Tongue (tissue), 2 donors: Measurements from ENCODE around the gene ERCC1. TPM values are rescaled to one million over a fixed set of nuclear protein-coding genes. Genes with fewer than 3 reads are reported as not detected.
"Not testable (repeated sequence)": the region's sequence is repeated elsewhere in the genome, so short reads cannot be mapped to it uniquely, and the experiment has no call there.

Experiments used
- DNase-seq: peaks from one replicate; pipeline ENCODE4 v3.0.0-alpha.2; 2015
- total RNA-seq: library from RNA; depleted of rRNA; stranded (reverse); fragments of >200 nt; gene quantifications from one replicate; pipeline ENCODE4 v1.2.3, GENCODE V29; 2014

ERCC1 gene
- total RNA-seq, 1 donor from 2014 or later = 89.4 TPM

GRCh38 chr19:45429896-45430295 lies 6.2 kb upstream of the ERCC1 start:
- DNase-seq = not testable (repeated sequence)

GRCh38 chr19:45428384-45429231 lies 4.9 kb upstream of the ERCC1 start:
- DNase-seq = peak; percentile 78

DNA sequence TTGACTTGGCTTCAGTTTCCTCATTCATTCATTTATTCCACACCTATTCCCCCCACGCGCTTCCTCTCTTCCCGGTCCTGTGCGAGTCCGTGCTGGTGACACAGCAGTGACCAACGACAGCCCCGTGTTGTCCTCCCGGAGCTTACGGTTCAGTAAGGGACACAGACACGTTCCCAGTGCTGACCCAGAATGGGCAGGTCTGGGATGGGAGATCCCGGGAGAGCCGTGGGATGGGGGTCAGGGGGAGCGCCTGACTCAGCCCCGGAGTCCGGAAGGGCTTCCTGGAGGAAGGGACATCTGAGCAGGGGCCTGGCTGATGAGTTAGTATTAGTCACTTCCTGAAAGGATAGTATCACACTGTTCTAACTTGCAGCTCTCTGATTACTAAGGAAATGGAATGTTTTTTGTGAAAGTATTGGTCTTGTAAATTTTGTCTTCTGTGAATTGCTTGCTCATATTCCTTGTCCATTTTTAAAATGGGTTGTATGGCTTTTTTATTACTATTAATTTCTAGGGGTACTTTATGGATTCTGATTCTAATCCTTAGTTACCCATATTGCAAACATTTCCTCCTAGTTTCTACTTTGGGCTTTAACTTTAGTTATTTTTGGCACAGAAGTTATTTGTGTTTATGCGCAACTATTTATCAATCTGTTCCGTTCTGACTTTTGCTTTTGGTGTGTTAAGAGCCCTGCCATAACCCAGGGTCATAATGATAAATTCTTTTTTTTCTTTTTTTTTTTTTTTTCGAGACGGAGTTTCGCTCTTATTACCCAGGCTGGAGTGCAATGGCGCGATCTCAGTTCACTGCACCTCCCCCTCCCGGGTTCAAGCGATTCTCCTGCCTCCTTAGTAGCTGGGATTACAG lies 708 bp upstream of the ERCC1 start:
- DNase-seq = no peak

- no peak for DNase-seq
Measured at GRCh38 chr19:45423033-45423588, 606 bp downstream of the ERCC1 start.

- DNase-seq = no peak
Measured at GRCh38 chr19:45421947-45422498, 1.7 kb downstream of the ERCC1 start.

GRCh38 chr19:45420871-45421270 lies 2.8 kb downstream of the ERCC1 start:
- no peak for DNase-seq

DNA sequence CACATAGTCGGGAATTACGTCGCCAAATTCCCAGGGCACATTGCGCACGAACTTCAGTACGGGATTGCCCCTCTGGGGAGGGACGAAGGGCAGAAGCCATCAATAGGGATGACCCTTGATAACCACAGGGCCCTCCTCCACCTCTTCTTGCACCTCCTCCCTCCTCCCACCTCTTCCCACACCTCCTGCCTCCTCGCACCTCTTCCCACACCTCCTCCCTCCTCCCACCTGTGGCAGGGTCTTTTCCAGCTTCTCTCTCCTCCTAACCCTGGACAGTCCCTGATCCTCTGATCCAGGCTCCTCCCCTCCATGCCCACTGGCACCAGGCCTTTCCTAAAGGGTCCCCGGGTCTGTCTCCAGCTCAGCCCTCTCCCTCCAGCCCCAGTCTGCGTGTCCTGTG lies 3.4 kb downstream of the ERCC1 start:
- DNase-seq = no peak

DNA sequence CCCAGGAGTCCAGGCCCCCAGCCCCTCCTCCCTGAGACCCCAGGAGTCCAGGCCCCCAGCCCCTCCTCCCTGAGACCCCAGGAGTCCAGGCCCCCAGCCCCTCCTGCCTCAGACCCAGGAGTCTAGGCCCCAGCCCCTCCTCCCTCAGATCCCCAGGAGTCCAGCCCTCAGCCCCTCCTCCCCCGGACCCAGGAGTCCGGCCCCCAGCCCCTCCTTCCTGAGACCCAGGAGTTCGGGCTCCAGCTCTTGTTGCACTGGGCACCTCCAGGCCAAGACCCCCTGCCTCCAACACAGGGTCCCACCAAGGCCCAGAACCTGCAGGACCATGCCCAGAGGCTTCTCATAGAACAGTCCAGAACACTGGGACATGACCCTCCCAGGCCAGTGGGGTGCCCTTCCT lies 3.8 kb downstream of the ERCC1 start:
- DNase-seq = no peak

DNA sequence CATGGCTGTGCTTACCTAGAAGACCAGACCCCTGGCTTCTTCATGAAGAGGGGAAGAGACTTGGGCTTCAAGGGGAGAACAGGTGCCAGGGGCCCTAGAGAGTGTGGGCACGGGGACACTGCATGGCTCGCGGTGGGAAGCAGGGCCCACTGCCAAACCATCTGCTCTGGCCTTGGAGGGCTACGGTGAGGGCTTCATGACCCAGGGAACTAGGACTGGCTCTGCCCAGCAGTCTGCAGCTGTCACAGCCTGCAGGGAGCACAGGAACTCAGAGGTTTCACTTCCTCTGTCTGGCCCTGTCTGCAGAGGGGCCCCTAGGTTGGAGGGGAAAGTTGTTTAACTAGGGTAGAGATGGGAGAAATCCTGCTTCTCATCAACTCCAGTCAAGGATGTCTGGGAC lies 4.3 kb downstream of the ERCC1 start:
- DNase-seq = peak; percentile 70

DNA sequence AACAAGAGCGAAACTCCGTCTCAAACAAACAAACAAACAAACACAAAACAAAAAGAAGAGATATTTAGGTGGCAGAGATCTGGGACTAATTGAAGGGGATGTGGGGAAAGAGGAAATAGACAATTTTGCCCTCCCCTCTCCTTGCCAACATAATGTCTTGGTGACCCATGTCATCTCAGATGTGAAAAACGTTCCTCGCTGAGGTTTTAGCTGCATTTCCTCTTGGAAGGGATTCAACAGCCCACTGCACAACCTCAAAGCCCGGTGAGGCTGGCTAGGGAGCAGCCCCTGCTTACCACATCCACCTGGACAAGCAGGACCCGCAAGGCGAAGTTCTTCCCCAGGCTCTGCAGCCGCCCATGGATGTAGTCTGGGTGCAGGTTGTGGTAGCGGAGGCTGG lies 4.9 kb downstream of the ERCC1 start:
- no peak for DNase-seq

DNA sequence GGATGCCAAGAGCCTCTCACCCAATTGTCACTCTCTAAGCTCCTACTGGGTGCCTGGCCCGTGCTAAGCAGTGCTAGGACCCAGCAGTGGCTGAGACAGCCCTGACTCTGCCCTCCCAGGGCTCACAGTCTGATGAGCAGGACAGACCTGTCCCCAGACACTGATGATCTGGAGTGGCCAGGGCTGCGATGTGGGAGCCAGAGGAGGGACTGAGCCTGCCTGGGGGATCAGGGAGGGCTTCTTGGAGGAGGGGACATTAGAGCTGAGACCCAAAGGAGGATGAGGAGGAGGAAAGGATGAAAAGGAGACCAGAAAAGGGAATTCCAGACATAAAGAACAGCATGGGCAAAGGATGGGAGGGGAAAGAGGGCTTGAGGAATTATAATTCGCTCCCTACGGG lies 6.6 kb downstream of the ERCC1 start:
- DNase-seq = no peak

GRCh38 chr19:45414468-45414867 lies 9.2 kb downstream of the ERCC1 start:
- DNase-seq = no peak

DNA sequence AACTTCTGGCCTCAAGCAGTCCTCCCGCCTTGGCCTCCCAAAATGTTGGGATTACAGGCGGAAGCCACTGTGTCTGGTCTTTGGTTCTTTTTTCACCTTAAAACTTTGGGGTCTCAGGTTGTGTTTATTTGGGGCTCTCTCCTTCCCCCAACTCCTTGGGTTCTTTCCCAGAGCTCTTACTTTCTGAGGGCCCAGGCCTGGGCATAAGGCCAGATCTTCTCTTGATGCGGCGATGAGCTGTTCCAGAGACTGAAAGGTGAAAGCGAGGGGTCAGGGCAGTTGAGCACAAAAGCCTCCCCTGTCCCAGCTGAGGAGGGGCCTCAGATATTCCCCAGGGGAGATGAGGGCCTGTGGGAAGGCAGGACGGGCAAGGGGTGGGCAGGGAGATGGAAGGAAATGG lies 10.2 kb downstream of the ERCC1 start:
- no peak for DNase-seq

GRCh38 chr19:45410330-45410729 lies 13.4 kb downstream of the ERCC1 start:
- DNase-seq = not testable (repeated sequence)

GRCh38 chr19:45409557-45409920 lies 14.2 kb downstream of the ERCC1 start:
- no peak for DNase-seq

- DNase-seq = no peak
Measured at GRCh38 chr19:45408830-45409556, 14.7 kb downstream of the ERCC1 start.

DNA sequence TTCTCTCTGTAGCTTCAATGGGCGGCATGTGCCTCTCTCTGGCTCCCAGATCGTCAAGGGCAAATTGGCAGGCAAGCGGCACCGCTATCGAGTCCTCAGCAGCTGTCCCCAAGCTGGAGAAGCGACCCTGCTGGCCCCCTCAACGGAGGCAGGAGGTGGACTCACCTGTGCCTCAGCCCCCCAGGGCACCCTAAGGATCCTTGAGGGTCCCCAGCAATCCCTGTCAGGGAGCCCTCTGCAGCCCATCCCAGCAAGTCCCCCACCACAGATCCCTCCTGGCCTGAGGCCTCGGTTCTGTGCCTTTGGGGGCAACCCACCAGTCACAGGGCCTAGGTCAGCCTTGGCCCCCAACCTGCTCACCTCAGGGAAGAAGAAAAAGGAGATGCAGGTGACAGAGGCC lies 15.6 kb downstream of the ERCC1 start:
- DNase-seq = no peak

GRCh38 chr19:45407585-45407984 lies 16.1 kb downstream of the ERCC1 start:
- DNase-seq = not testable (repeated sequence)

- DNase-seq = no peak
Measured at GRCh38 chr19:45407091-45407375, 16.7 kb downstream of the ERCC1 start.

DNA sequence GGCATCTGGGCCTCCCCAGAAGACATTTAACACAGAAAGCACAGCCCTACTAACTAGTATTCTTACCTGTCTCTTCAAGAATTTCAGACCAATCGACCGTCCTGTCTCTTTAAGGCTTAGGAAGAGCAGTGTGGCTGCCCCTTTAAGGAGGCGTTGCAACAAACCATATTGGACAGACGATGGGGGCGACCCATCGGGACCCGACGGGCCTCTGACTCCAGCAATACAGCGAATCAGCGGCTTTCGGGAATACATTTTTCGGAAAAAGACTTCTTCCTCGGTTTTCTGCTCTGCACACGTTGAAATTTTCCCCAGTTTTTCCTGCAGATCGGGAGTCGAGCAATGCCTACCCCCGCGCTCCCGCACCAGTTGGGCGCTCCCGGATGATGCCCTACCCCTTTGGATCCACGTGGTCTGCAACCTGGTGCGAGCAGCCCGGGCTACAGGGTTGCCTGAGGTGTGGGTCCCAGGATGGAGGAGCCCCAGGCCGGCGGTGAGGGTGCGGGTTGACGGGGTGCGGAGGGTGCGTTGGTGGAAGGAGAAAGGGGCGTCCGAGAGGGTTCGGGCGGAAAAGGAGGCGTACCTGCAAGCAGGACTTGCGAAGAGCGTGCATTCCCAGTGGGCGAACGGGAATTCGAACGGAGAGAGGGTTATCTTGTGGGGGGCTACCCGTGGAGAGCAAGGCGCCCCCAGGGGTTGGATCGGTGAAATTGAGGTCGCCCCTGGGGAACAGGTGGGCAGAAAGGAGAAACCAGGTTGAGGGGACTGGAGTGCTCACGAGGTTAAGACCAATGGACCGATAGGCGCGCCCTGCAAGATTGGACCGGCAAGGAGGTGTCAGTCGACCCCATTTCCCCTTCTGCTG lies 17.3 kb downstream of the ERCC1 start, which contains the start of gene POLR1G:
POLR1G (plus strand) TSS at position 419 of the 865 bp plus-strand sequence; CDS start at position 472, 53 bp downstream.
- DNase-seq = peak; percentile 92
